Sigmoid colon (tissue), 7 donors: ENCODE measurements around the gene STAC. TPM values are rescaled to one million over a fixed set of nuclear protein-coding genes. Genes with fewer than 3 reads are reported as not detected.

Experiments
- DNase-seq: peaks from one replicate; pipeline ENCODE4 v3.0.0-alpha.2; 2019
- H3K27ac ChIP-seq, 4 donors: fragments of 200-600 bp; sonication (generic); one replicate each; pipeline ENCODE4 v1.5.1; 2016 to 2019; ENCODE audit warnings: mild to moderate bottlenecking in 1 of 4
- H3K27me3 ChIP-seq, 3 donors: fragments of 200-600 bp; sonication (generic); one replicate each; pipeline ENCODE4 v1.5.1; 2019; ENCODE audit warnings: mild to moderate bottlenecking in 1 of 3
- H3K36me3 ChIP-seq, 4 donors: fragments of 200-600 bp; sonication (generic); one replicate each; pipeline ENCODE4 v1.5.1; 2016 to 2019
- H3K4me1 ChIP-seq, 4 donors: fragments of 200-600 bp; sonication (generic); one replicate each; pipeline ENCODE4 v1.5.1; 2017 to 2019
- H3K4me3 ChIP-seq, 4 donors: fragments of 200-600 bp; sonication (generic); one replicate each; pipeline ENCODE4 v1.5.1; 2017 to 2019; ENCODE audit warnings: mild to moderate bottlenecking in 2 of 4, moderate library complexity in 1 of 4
- H3K9me3 ChIP-seq, 4 donors: fragments of 200-600 bp in 3 of 4; sonication (generic) in 3 of 4; one replicate each; pipeline versions ENCODE4 v1.5.1 to v1.6.1; 2013 to 2019
- EP300 ChIP-seq, 4 donors: sonication (generic); formaldehyde crosslinking; IDR thresholded peaks; one replicate each; pipeline ENCODE4 v1.6.1; 2017; ENCODE audit warnings: antibody characterized with exemption in 4 of 4
- POLR2A ChIP-seq, 2 donors: fragments of 450-650 bp; IDR thresholded peaks; one replicate each; pipeline ENCODE4 v1.6.1; 2016; ENCODE audit warnings: antibody characterized with exemption in 2 of 2, mild to moderate bottlenecking in 2 of 2, moderate library complexity in 2 of 2
- POLR2AphosphoS5 ChIP-seq, 4 donors: sonication (generic); formaldehyde crosslinking; IDR thresholded peaks; one replicate each; pipeline ENCODE4 v1.6.1; 2017; ENCODE audit warnings: antibody characterized with exemption in 4 of 4
- WGBS, 2 donors: extraction: QIAGEN DNeasy Blood & Tissue Kit; methylation state at CpG; one replicate each; pipeline ENCODE4 v1.1.7; 2013; 5-methylcytosine and 5-hydroxymethylcytosine counted together
- intact Hi-C: fragments of 100-400 bp; cut with DNase I; formaldehyde crosslinking; loops from one replicate; pipeline ENCODE4 v1.15.1; 2023
- polyA plus RNA-seq, 3 donors: library from polyadenylated mRNA; stranded (reverse); fragments of 200-250 nt; gene quantifications; one replicate each; pipeline ENCODE4 v1.2.3, GENCODE V29; 2013
- total RNA-seq, 4 donors: library from RNA; depleted of rRNA; stranded (reverse); fragments of >200 nt; gene quantifications; one replicate each; pipeline ENCODE4 v1.1.0, GENCODE V29; 2016
- TF ChIP-seq, protein P1 (sequence below), 4 experiments: fragments of 450-650 bp in 3 of 4; fragments of 200-600 bp in 1 of 4; IDR thresholded peaks; one replicate each; pipeline ENCODE4 v1.5.1; 2016 to 2019; ENCODE audit warnings: antibody characterized with exemption in 4 of 4, mild to moderate bottlenecking in 3 of 4, moderate library complexity in 2 of 4
- donor health status: healthy with polysubstance abuse.
- donor health status: Bipolar disorder and iron deficiency.
- donor health status: healthy.

Gene STAC
- total and polyA plus RNA-seq, 7 donors = 0.42 to 39.6 (median 17.4) TPM; not detected in 2

GRCh38 chr3:36512555-36512954 is 132.3 kb downstream of the STAC start:
- Histone ChIP-seq H3K27ac (peak overlapping the region in 2 of 4 donors; percentile 21 to 33), H3K4me1 (peaks cover 0 to 22% (median 18%) of the 10 kb centered on the region in 4 donors), H3K27me3 (no peaks in the 10 kb centered on the region), H3K36me3 (peaks cover 0 to 3% (median 0%) of the 10 kb centered on the region in 4 donors), H3K9me3 (no peaks in the 10 kb centered on the region), H3K4me3 (no peak overlapping the region)
- 61 to 76% methylated on average over 3 of the region's 3 CpGs for WGBS, 2 donors
- intact Hi-C loops = no loop called here
- DNase-seq = no peak
- TF ChIP-seq EP300 (IDR thresholded peaks at IDR 0.05) = no peak
- TF ChIP-seq POLR2A (IDR thresholded peaks at IDR 0.05) = no peak
- TF ChIP-seq, protein P1, sequence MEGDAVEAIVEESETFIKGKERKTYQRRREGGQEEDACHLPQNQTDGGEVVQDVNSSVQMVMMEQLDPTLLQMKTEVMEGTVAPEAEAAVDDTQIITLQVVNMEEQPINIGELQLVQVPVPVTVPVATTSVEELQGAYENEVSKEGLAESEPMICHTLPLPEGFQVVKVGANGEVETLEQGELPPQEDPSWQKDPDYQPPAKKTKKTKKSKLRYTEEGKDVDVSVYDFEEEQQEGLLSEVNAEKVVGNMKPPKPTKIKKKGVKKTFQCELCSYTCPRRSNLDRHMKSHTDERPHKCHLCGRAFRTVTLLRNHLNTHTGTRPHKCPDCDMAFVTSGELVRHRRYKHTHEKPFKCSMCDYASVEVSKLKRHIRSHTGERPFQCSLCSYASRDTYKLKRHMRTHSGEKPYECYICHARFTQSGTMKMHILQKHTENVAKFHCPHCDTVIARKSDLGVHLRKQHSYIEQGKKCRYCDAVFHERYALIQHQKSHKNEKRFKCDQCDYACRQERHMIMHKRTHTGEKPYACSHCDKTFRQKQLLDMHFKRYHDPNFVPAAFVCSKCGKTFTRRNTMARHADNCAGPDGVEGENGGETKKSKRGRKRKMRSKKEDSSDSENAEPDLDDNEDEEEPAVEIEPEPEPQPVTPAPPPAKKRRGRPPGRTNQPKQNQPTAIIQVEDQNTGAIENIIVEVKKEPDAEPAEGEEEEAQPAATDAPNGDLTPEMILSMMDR (IDR thresholded peaks at IDR 0.05) = no peak
- TF ChIP-seq POLR2AphosphoS5 (IDR thresholded peaks at IDR 0.05) = no peak

DNA sequence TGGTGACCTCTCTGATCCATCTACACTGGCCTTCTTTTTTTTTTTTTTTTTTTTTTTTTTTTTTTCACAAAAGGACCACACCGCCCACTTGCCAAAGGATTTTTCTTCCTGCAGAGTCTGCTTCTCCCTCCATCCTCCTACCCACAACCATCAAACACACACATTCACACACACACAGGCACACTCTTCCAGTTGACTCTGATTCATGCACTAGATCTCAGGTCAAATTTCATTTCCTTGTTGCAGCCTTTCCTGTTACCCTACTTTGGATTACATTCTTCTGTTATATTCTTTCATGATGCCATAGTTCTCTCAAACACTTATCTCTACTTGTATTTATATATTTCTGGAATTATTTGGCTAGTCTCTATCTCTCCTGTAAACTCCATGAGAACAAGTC is 133.9 kb downstream of the STAC start:
- no peak for DNase-seq
- 92 to 95% methylated on average over 1 of the region's 1 CpG for WGBS, 2 donors
- Histone ChIP-seq H3K27me3 (no peaks in the 10 kb centered on the region), H3K4me3 (no peak overlapping the region), H3K36me3 (peaks cover 0 to 3% (median 0%) of the 10 kb centered on the region in 4 donors), H3K27ac (no peak overlapping the region), H3K9me3 (no peaks in the 10 kb centered on the region), H3K4me1 (peaks cover 0 to 22% (median 18%) of the 10 kb centered on the region in 4 donors)
- intact Hi-C loops = no loop called here
- TF ChIP-seq POLR2AphosphoS5 (IDR thresholded peaks at IDR 0.05) (no peak), POLR2A (IDR thresholded peaks at IDR 0.05) (no peak), EP300 (IDR thresholded peaks at IDR 0.05) (no peak)
- TF ChIP-seq, protein P1 (IDR thresholded peaks at IDR 0.05) = no peak

DNA sequence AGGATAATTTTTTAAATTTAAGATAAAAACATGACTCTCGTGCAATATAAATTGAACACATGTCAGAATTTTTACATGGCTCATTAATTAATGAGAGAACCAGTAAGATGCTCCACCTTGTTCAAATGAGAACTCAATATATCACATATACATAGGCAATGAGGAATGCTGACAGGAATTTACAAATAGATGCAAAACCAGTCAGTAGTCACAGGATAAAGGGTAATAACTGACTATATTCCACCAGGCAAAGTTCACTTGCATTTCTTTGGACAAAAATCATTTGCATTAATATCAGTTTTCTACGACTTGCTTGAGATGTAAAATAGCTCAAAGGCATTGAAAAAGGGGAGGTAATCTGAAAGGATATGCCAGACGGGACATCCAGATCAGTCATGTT is 139.4 kb downstream of the STAC start:
- 80 to 86% methylated on average over 3 of the region's 3 CpGs for WGBS, 2 donors
- intact Hi-C loops = no loop called here

GRCh38 chr3:36520241-36521006 is 140.1 kb downstream of the STAC start:
- TF ChIP-seq POLR2AphosphoS5 (IDR thresholded peaks at IDR 0.05) (no peak), EP300 (IDR thresholded peaks at IDR 0.05) (no peak), POLR2A (IDR thresholded peaks at IDR 0.05) (no peak)
- TF ChIP-seq, protein P1 (IDR thresholded peaks at IDR 0.05) = no peak
- H3K36me3 ChIP-seq = no peaks in the 10 kb centered on the region
- H3K27ac ChIP-seq = no peak overlapping the region
- DNase-seq = no peak
- H3K27me3 ChIP-seq = no peaks in the 10 kb centered on the region
- no peak overlapping the region for H3K4me3 ChIP-seq
- intact Hi-C loops = no loop called here
- no peaks in the 10 kb centered on the region for H3K9me3 ChIP-seq
- H3K4me1 ChIP-seq = peaks cover 0 to 9% (median 6%) of the 10 kb centered on the region in 4 donors
- 50 to 79% methylated on average over 4 of the region's 4 CpGs for WGBS, 2 donors

More for the DNA sequence above, 139.4 kb downstream of the STAC start:
- Histone ChIP-seq H3K4me1 (peaks cover 0 to 1% (median 0%) of the 10 kb centered on the region in 4 donors), H3K27ac (no peak overlapping the region), H3K36me3 (no peaks in the 10 kb centered on the region), H3K9me3 (no peaks in the 10 kb centered on the region), H3K27me3 (no peaks in the 10 kb centered on the region), H3K4me3 (no peak overlapping the region)
- no peak for TF ChIP-seq EP300 (IDR thresholded peaks at IDR 0.05)
- TF ChIP-seq, protein P1 (IDR thresholded peaks at IDR 0.05) = no peak
- DNase-seq = no peak
